ENCODE measurements around the gene TIAM2.

DNA sequence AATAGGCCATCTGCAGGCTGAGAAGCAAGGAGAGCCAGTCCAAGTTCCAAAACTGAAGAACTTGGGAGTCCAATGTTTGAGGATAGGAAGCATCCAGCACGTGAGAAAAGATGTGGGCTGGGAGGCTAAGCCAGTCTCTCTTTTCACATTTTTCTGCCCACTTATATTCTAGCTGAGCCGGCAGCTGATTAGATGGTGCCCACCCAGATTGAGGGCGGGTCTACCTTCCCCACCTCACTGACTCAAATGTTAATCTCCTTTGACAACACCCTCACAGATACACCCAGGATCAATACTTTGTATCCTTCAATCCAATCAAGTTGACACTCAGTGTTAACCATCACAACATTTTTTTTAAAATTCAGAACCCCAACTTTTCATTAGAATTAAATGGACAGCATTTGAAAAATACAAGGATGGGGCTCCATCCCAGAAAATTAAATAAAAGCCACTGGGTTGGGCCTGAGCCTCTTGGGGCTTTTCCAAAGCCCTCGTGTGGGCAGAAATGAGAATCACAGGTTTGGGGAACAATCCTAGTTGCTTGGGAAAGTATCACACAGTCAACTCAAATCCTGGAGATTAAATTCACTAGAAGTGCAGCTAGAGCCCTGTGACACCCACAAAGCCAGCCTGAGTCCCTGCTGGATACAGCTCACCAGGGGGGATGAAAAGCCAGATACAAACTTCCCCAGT, 270.9 kb downstream of the TIAM2 start:
- TF ChIP-seq, protein P1, sequence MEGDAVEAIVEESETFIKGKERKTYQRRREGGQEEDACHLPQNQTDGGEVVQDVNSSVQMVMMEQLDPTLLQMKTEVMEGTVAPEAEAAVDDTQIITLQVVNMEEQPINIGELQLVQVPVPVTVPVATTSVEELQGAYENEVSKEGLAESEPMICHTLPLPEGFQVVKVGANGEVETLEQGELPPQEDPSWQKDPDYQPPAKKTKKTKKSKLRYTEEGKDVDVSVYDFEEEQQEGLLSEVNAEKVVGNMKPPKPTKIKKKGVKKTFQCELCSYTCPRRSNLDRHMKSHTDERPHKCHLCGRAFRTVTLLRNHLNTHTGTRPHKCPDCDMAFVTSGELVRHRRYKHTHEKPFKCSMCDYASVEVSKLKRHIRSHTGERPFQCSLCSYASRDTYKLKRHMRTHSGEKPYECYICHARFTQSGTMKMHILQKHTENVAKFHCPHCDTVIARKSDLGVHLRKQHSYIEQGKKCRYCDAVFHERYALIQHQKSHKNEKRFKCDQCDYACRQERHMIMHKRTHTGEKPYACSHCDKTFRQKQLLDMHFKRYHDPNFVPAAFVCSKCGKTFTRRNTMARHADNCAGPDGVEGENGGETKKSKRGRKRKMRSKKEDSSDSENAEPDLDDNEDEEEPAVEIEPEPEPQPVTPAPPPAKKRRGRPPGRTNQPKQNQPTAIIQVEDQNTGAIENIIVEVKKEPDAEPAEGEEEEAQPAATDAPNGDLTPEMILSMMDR (conservative IDR thresholded peaks at IDR 0.05; ENCODE audit: low read length): no peak
- no peak for TF ChIP-seq EZH2phosphoT487 (IDR thresholded peaks at IDR 0.05; ENCODE audit: borderline replicate concordance, low read depth, low read length)
